DMS114 treated with DMSO at 0.1 percent for 48 hours (cell line): ENCODE results near the gene CEP350.
A peak's percentile ranks its signal among the peaks of the same experiment; 100 is the strongest.
"Not testable (repeated sequence)": the region's sequence is repeated elsewhere in the genome, so short reads cannot be mapped to it uniquely, and the experiment has no call there.

Experiments
- DNase-seq: peaks from one replicate; lab custom pipeline; 2025; ENCODE audit not compliant: unreplicated experiment; lab: John Stamatoyannopoulos, UW

CEP350 gene

GRCh38 chr1:179938752-179939151 lies 15.9 kb upstream of the CEP350 start:
- DNase-seq = no peak

DNA sequence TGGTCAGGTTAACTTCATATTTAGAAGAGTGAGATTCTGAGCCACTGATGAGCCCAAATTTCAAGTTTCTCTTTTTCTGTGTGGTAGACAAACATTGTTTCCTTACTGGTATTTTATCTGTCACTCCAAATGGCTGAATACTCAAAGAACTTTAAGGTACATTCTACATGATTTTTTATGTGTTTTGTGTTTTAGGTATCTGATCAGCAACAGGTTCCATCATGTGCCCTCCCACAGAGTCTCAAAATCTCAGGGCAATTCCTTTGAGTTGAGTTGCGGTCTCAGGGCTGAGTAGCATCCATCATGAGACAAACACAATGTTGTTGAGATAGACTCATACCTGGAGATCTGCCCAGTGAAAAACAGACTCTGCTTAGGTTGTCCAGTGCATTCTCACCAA lies 14.7 kb upstream of the CEP350 start:
- DNase-seq = no peak

DNA sequence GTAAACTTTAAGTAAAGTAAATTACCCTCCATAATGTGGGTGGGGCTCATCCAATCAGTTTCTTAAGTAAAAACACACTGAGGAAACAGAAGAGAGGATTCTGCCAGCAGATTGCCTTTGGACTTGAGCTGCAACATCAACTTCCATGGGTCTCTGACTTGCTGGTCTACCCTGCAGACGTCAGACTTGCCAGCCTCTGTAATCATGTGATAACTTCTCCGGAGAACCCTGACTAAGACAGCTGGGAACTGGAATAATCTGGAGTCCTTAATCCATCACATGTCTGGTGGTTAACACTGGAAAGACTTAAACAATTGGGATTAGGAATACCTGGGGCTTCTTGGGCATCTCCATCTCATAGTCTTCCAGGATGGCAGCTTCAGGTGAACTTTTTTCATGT lies 13.2 kb upstream of the CEP350 start:
- DNase-seq = no peak

DNA sequence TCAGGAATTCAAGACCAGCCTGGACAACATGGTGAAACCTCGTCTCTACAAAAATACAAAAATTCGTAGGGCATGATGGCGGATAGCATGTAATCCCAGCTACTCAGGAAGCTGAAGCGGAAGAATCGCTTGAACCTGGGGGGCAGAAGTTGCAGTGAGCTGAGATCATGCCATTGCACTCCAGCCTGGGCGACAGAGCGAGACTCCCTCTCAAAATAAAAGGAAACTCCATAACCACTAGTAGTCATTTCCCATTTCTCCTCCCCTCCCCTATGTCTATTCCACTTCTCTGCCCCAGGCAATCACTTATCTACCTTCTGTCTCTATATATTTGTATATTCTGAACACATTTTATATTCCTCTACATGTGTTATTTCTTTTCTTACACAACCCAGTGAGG lies 4.0 kb upstream of the CEP350 start:
- DNase-seq = no peak

- DNase-seq = no peak
Observed at GRCh38 chr1:179951383-179952144, 3.0 kb upstream of the CEP350 start.

DNA sequence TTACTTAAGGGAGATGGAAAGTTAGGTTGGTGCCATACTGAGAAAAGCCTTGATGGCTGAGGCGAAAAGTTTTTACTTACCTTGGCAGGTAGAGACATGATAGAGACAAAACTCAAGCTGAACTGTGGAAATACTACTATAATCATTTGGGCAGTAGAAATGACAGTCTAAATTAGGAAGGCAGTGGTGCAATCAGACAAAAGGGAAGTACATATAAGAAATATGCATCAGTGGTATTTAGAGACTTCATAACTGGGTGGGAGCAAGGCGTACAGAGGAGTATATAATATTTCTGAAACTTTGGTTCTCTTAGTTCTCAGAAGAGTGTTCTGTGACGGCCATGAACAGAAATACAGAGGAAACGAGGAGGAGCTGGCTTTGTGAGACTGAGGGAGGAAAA lies 2.4 kb upstream of the CEP350 start:
- DNase-seq = no peak

- no peak for DNase-seq
Observed at GRCh38 chr1:179953974-179954492, 577 bp upstream of the CEP350 start.

GRCh38 chr1:179955287-179955680 lies 674 bp downstream of the CEP350 start:
- peak; percentile 25 for DNase-seq

- no peak for DNase-seq
Observed at GRCh38 chr1:179955731-179956130, 1.1 kb downstream of the CEP350 start.

- DNase-seq = no peak
Observed at GRCh38 chr1:179958359-179958758, 3.7 kb downstream of the CEP350 start.

DNA sequence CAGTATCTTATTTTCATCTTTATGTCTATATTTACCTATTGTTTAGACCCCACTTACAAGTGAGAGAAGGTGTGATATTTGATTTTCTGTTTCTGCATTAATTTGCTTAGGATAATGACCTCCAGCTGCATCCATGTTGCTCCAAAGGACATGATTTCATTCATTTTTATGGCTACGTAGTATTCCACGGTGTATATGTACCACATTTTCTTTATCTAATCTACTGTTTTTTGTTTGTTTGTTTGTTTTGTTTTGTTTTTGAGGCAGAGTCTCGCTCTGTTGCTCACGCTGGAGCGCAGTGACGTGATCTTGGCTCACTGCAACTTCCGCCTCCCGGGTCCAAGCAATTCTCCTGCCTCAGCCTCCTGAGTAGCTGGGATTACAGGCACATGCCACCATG lies 7.6 kb downstream of the CEP350 start:
- not testable (repeated sequence) for DNase-seq

- no peak for DNase-seq
Observed at GRCh38 chr1:179966551-179966950, 11.9 kb downstream of the CEP350 start.

DNA sequence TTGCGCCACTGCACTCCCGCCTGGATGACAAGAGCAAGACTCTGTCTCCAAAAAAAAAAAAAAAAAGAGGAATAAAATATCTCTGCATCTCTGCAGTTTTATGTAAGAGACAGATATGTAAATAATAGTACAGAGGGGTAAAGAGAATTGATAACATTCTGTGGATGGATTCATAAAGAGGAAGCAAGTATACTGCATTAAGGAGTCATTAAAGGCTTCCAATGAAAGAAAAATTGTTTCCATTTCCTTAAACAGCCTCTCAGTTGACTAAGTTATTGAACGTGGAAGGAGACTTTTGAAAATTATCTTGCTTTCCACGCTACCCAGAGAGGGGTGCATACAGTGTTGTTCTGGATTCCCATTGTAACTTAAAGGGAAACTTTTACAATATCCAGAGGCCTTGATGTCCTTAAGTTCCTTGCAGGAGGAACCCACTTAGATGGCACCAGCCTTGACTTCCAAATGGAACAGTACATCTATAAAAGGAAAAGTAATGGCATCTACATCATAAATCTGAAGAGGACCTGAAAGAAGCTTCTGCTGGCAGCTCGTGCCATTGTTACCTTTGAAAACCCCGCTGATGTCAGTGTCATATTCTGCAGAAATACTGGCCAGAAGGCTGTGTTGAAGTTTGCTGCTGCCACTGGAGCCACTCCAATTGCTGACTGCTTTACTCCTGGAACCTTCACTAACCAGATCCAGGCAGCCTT lies 13.8 kb downstream of the CEP350 start:
- no peak for DNase-seq

GRCh38 chr1:179968994-179969919 lies 14.6 kb downstream of the CEP350 start:
- no peak for DNase-seq

- no peak for DNase-seq
Observed at GRCh38 chr1:179969962-179970361, 15.4 kb downstream of the CEP350 start.

GRCh38 chr1:179971563-179972496 lies 17.2 kb downstream of the CEP350 start:
- no peak for DNase-seq

- no peak for DNase-seq
Observed at GRCh38 chr1:179973198-179974110, 18.8 kb downstream of the CEP350 start.

- DNase-seq = no peak
Observed at GRCh38 chr1:179976970-179977651, 22.5 kb downstream of the CEP350 start.
